LNCaP clone FGC (cell line): ENCODE data around the gene APC2.
"Not testable (repeated sequence)": the region's sequence is repeated elsewhere in the genome, so short reads cannot be mapped to it uniquely, and the experiment has no call there.

Experiments
- DNase-seq: peaks from one replicate; pipeline ENCODE4 v3.0.0-alpha.2; 2011; ENCODE audit warnings: low read depth
- H3K4me3 ChIP-seq: 2 replicates; pipeline ENCODE4 v1.5.1; 2011; ENCODE audit warnings: mild to moderate bottlenecking, low read depth, low read length, control low read depth
- CTCF ChIP-seq: IDR thresholded peaks from 2 replicates; pipeline ENCODE4 v1.5.1; 2012; ENCODE audit warnings: mild to moderate bottlenecking; ENCODE audit not compliant: control insufficient read depth, insufficient read depth; ENCODE audit errors: extremely low read depth

APC2 gene

GRCh38 chr19:1496714-1497577, 47.0 kb downstream of the APC2 start:
- no peak for DNase-seq
- H3K4me3 ChIP-seq, result no peak overlapping the region
- TF ChIP-seq CTCF, result no peak

GRCh38 chr19:1497578-1498235, 47.8 kb downstream of the APC2 start:
- no peak for TF ChIP-seq CTCF
- no peak overlapping the region for H3K4me3 ChIP-seq
- DNase-seq, result no peak

GRCh38 chr19:1499231-1499630, 49.3 kb downstream of the APC2 start:
- not testable (repeated sequence) for DNase-seq, H3K4me3 ChIP-seq

- no peak for DNase-seq
- H3K4me3 ChIP-seq, result no peak overlapping the region
- no peak for TF ChIP-seq CTCF
These were observed 51.3 kb downstream of the APC2 start for GRCh38 chr19:1501200-1501595.

GRCh38 chr19:1502433-1503088, 52.6 kb downstream of the APC2 start:
- DNase-seq, result no peak
- no peak for TF ChIP-seq CTCF
- no peak overlapping the region for H3K4me3 ChIP-seq

GRCh38 chr19:1503089-1503924, 53.4 kb downstream of the APC2 start:
- DNase-seq, result no peak
- peak; percentile 77 for TF ChIP-seq CTCF
- no peak overlapping the region for H3K4me3 ChIP-seq
